HEK293T (cell line): ENCODE data around the gene TJAP1.

Experiments
- CTCF ChIA-PET: fragments of 350-600 bp; formaldehyde crosslinking; extraction: SDS; loops from one replicate; lab custom pipeline; 2021; ENCODE audit warnings: antibody characterized with exemption, inconsistent platforms; lab: Yijun Ruan, JAX
- POLR2A ChIA-PET: fragments of 350-600 bp; formaldehyde crosslinking; extraction: SDS; loops from one replicate; lab custom pipeline; 2020; ENCODE audit warnings: antibody characterized with exemption, inconsistent platforms; lab: Yijun Ruan, JAX
- DNase-seq: peaks from one replicate; pipeline ENCODE4 v3.0.0; 2012; ENCODE audit warnings: mixed read lengths; ENCODE audit errors: extremely low spot score
- ARNT ChIP-seq: fragments of 450-650 bp; IDR thresholded peaks from 2 replicates; pipeline ENCODE4 v1.6.1; 2017; ENCODE audit warnings: mild to moderate bottlenecking
- BHLHE40 ChIP-seq: fragments of 450-650 bp; IDR thresholded peaks from 2 replicates; pipeline ENCODE4 v1.6.1; 2016; ENCODE audit warnings: mild to moderate bottlenecking, moderate library complexity, borderline replicate concordance
- CTBP1 ChIP-seq: fragments of 450-650 bp; IDR thresholded peaks from 2 replicates; pipeline ENCODE4 v1.6.1; 2016; ENCODE audit warnings: borderline replicate concordance
- ELF4 ChIP-seq: fragments of 450-650 bp; IDR thresholded peaks from 2 replicates; pipeline ENCODE4 v1.6.1; 2017; ENCODE audit warnings: antibody characterized with exemption
- FOXA1 ChIP-seq: fragments of 450-650 bp; IDR thresholded peaks from 2 replicates; pipeline ENCODE4 v1.6.1; 2016; ENCODE audit warnings: mild to moderate bottlenecking
- FOXK2 ChIP-seq: fragments of 450-650 bp; IDR thresholded peaks from 2 replicates; pipeline ENCODE4 v1.6.1; 2016; ENCODE audit warnings: mild to moderate bottlenecking
- FOXM1 ChIP-seq: fragments of 450-650 bp; IDR thresholded peaks from 2 replicates; pipeline ENCODE4 v1.6.1; 2017; ENCODE audit warnings: mild to moderate bottlenecking, borderline replicate concordance
- HDGF ChIP-seq: fragments of 450-650 bp; IDR thresholded peaks from 2 replicates; pipeline ENCODE4 v1.6.1; 2017; ENCODE audit warnings: antibody characterized with exemption, borderline replicate concordance
- L3MBTL2 ChIP-seq: fragments of 450-650 bp; conservative IDR thresholded peaks from 2 replicates; pipeline ENCODE4 v1.6.1; 2016; ENCODE audit warnings: mild to moderate bottlenecking
- LEF1 ChIP-seq: fragments of 450-650 bp; IDR thresholded peaks from 2 replicates; pipeline ENCODE4 v1.6.1; 2017; ENCODE audit warnings: mild to moderate bottlenecking, borderline replicate concordance
- NFRKB ChIP-seq: fragments of 450-650 bp; IDR thresholded peaks from 2 replicates; pipeline ENCODE4 v1.6.1; 2016; ENCODE audit warnings: mild to moderate bottlenecking, moderate library complexity
- SP1 ChIP-seq: fragments of 450-650 bp; IDR thresholded peaks from 2 replicates; pipeline ENCODE4 v1.6.1; 2017
- SUZ12 ChIP-seq: fragments of 450-650 bp; IDR thresholded peaks from 2 replicates; pipeline ENCODE4 v1.6.1; 2016; ENCODE audit warnings: mild to moderate bottlenecking
- TARDBP ChIP-seq: fragments of 450-650 bp; IDR thresholded peaks from 2 replicates; pipeline ENCODE4 v1.6.1; 2016
- ZNF384 ChIP-seq: fragments of 450-650 bp; IDR thresholded peaks from 2 replicates; pipeline ENCODE4 v1.6.1; 2016
- TF ChIP-seq, protein P1 (sequence below): fragments of 450-650 bp; IDR thresholded peaks from 2 replicates; pipeline ENCODE4 v1.6.1; 2016

The TJAP1 gene

GRCh38 chr6:43499028-43499815 is 21.9 kb downstream of the TJAP1 start:
- POLR2A ChIA-PET, result no interaction called here
- TF ChIP-seq ELF4, result no peak
- TF ChIP-seq ARNT, result no peak
- TF ChIP-seq, protein P1, sequence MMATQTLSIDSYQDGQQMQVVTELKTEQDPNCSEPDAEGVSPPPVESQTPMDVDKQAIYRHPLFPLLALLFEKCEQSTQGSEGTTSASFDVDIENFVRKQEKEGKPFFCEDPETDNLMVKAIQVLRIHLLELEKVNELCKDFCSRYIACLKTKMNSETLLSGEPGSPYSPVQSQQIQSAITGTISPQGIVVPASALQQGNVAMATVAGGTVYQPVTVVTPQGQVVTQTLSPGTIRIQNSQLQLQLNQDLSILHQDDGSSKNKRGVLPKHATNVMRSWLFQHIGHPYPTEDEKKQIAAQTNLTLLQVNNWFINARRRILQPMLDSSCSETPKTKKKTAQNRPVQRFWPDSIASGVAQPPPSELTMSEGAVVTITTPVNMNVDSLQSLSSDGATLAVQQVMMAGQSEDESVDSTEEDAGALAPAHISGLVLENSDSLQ, result no peak
- TF ChIP-seq LEF1, result no peak
- TF ChIP-seq FOXA1, result no peak
- TF ChIP-seq L3MBTL2, result no peak
- no peak for TF ChIP-seq CTBP1
- TF ChIP-seq FOXK2, result no peak
- TF ChIP-seq BHLHE40, result no peak
- no peak for TF ChIP-seq HDGF
- no peak for TF ChIP-seq FOXM1
- TF ChIP-seq NFRKB, result no peak
- TF ChIP-seq TARDBP, result no peak
- TF ChIP-seq SP1, result no peak
- TF ChIP-seq ZNF384, result no peak
- TF ChIP-seq SUZ12, result no peak
- CTCF ChIA-PET, result interaction anchor here (1.5 kb wide), 1 partner anchor 45 kb away, joined by 3 read pairs; no protein-coding TSS in a partner anchor
- DNase-seq, result no peak

DNA sequence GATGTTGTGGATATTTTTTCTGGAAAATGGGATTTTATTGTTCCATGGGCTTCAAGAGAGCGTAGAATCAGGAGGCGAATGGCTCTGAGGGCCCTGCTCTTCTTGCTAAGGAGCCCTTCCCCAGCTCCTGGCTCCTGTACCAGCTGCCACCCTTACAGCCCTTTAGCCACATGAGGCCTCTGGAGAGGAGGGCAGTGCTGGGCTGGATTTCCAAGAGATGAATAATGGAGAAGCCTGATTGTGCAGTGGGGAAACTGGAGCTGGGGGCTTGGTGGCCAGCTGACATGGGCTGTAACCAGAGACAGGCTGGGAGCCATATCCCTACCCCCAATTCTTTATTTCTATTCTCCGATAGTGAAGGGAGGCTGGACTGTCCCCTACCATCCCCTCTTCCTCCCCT is 23.6 kb downstream of the TJAP1 start:
- no peak for DNase-seq
- ChIA-PET CTCF (interaction anchor here (0.6 to 0.7 kb wide), 2 partner anchors 35 to 136 kb away, joined by 3 read pairs; no protein-coding TSS in a partner anchor), POLR2A (interaction anchor here (1.0 to 1.1 kb wide), 2 partner anchors 12 to 16 kb away, joined by 3 read pairs; partner anchors contain the start of genes POLR1C and YIPF3)
- TF ChIP-seq HDGF, result no peak
- TF ChIP-seq FOXA1, result no peak
- no peak for TF ChIP-seq TARDBP
- TF ChIP-seq CTBP1, result no peak
- no peak for TF ChIP-seq LEF1
- no peak for TF ChIP-seq ZNF384
- no peak for TF ChIP-seq SUZ12
- no peak for TF ChIP-seq FOXK2
- TF ChIP-seq L3MBTL2, result no peak
- no peak for TF ChIP-seq ELF4

GRCh38 chr6:43502666-43503065 is 25.3 kb downstream of the TJAP1 start:
- TF ChIP-seq HDGF (no peak), LEF1 (no peak), FOXK2 (no peak), ZNF384 (no peak), L3MBTL2 (no peak), ELF4 (no peak), FOXM1 (no peak), FOXA1 (no peak), CTBP1 (no peak), TARDBP (no peak)
- TF ChIP-seq, protein P1, result no peak
- POLR2A ChIA-PET, result interaction anchor here (0.8 to 0.9 kb wide), 2 partner anchors 13 to 14 kb away, joined by 3 read pairs; partner anchors contain the start of genes POLR1C and YIPF3
- no peak for DNase-seq
- CTCF ChIA-PET, result interaction anchor here (0.6 kb wide), 1 partner anchor 116 kb away, joined by 3 read pairs; no protein-coding TSS in a partner anchor

GRCh38 chr6:43503443-43503842 is 26.1 kb downstream of the TJAP1 start:
- POLR2A ChIA-PET, result interaction anchor here (0.9 kb wide), 1 partner anchor 14 kb away, joined by 3 read pairs; no protein-coding TSS in a partner anchor
- TF ChIP-seq ZNF384 (no peak), BHLHE40 (no peak), L3MBTL2 (no peak), HDGF (no peak), ARNT (no peak), SUZ12 (no peak), TARDBP (no peak), ELF4 (no peak), FOXK2 (no peak), CTBP1 (no peak), LEF1 (no peak), SP1 (no peak), FOXA1 (no peak), NFRKB (no peak), FOXM1 (no peak)
- TF ChIP-seq, protein P1, result no peak
- CTCF ChIA-PET, result interaction anchor here (0.6 kb wide), 1 partner anchor 117 kb away, joined by 3 read pairs; no protein-coding TSS in a partner anchor
- no peak for DNase-seq

DNA sequence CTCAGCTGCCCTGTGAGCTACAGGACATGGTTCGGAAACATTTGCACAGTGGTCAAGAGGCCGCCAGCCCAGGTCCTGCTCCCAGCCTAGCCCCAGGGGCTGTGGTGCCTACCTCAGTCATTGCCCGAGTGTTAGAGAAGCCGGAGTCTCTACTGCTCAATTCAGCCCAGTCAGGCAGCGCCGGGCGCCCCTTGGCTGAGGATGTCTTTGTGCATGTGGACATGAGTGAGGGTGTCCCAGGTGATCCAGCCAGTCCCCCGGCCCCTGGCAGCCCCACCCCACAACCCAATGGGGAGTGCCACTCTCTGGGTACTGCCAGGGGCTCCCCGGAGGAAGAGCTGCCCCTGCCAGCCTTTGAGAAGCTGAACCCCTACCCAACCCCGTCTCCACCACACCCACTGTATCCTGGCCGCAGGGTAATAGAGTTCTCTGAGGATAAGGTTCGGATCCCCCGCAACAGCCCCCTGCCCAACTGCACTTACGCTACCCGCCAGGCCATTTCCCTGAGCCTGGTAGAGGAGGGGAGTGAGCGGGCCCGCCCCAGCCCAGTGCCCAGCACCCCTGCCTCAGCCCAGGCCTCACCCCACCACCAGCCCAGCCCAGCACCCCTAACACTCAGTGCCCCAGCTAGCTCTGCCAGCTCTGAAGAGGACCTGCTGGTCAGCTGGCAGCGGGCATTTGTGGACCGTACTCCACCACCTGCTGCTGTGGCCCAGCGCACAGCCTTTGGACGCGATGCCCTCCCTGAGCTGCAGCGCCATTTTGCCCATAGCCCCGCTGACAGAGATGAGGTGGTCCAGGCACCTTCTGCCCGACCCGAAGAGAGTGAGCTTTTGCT is 27.6 kb downstream of the TJAP1 start:
- TF ChIP-seq SUZ12, result no peak
- no peak for TF ChIP-seq NFRKB
- TF ChIP-seq L3MBTL2, result no peak
- TF ChIP-seq FOXK2, result no peak
- no peak for DNase-seq
- ChIA-PET CTCF (interaction anchor here (1.3 to 2.8 kb wide), 4 partner anchors 9 to 52 kb away, joined by 3 to 17 read pairs (median 9); no protein-coding TSS in a partner anchor), POLR2A (interaction anchor here (0.6 to 3.0 kb wide), 3 partner anchors 11 to 48 kb away, joined by 3 to 13 read pairs (median 4); partner anchors contain the start of genes POLR1C, TJAP1 and YIPF3)
